ENCODE measurements around the gene ASIC4. TPM values are rescaled to one million over a fixed set of nuclear protein-coding genes. Genes with fewer than 3 reads are reported as not detected.

The ASIC4 gene
- total RNA-seq, 2 experiments from 2014 or later, result 0.73 to 0.74 TPM

DNA sequence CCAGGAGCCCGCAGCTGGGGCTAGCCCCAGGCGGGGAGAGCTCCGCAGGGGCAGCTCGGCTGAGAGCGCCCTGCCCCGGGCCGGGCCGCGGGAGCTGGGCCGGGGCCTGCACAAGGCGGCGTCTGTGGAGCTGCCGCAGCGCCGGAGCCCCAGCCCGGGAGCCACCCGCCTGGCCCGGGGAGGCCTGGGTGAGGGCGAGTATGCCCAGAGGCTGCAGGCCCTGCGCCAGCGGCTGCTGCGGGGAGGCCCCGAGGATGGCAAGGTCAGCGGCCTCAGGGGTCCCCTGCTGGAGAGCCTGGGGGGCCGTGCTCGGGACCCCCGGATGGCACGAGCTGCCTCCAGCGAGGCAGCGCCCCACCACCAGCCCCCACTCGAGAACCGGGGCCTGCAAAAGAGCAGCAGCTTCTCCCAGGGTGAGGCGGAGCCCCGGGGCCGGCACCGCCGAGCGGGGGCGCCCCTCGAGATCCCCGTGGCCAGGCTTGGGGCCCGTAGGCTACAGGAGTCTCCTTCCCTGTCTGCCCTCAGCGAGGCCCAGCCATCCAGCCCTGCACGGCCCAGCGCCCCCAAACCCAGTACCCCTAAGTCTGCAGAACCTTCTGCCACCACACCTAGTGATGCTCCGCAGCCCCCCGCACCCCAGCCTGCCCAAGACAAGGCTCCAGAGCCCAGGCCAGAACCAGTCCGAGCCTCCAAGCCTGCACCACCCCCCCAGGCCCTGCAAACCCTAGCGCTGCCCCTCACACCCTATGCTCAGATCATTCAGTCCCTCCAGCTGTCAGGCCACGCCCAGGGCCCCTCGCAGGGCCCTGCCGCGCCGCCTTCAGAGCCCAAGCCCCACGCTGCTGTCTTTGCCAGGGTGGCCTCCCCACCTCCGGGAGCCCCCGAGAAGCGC is 30.6 kb upstream of the ASIC4 start:
- H4K20me1 ChIP-seq (ENCODE audit: insufficient read depth, low read length), result no peaks in the 10 kb centered on the region; the same call in 1 of the 2 replicates
- no peak overlapping the region for H3K4me3 ChIP-seq (ENCODE audit: low read depth, low read length, poor library complexity, severe bottlenecking)
- H2AFZ ChIP-seq (ENCODE audit: low read length), result no peak overlapping the region
- H3K79me2 ChIP-seq (ENCODE audit: insufficient read depth, low read depth, low read length), result no peaks in the 10 kb centered on the region
- CTCF ChIA-PET (ENCODE audit: unreplicated experiment), result no interaction called here
- POLR2A ChIA-PET, result no interaction called here
- intact Hi-C loops (cut with micrococcal nuclease; ENCODE audit: unreplicated experiment), result no loop called here
- H3K4me2 ChIP-seq (ENCODE audit: low read length), result no peak overlapping the region
- no peaks in the 10 kb centered on the region for H3K9me3 ChIP-seq (ENCODE audit: low read length)
- H3K4me1 ChIP-seq (ENCODE audit: insufficient read depth, low read length, poor library complexity, severe bottlenecking), result no peaks in the 10 kb centered on the region
- no TSS peak for BruUV-seq (replicated peaks)
- TF ChIP-seq, protein P1, sequence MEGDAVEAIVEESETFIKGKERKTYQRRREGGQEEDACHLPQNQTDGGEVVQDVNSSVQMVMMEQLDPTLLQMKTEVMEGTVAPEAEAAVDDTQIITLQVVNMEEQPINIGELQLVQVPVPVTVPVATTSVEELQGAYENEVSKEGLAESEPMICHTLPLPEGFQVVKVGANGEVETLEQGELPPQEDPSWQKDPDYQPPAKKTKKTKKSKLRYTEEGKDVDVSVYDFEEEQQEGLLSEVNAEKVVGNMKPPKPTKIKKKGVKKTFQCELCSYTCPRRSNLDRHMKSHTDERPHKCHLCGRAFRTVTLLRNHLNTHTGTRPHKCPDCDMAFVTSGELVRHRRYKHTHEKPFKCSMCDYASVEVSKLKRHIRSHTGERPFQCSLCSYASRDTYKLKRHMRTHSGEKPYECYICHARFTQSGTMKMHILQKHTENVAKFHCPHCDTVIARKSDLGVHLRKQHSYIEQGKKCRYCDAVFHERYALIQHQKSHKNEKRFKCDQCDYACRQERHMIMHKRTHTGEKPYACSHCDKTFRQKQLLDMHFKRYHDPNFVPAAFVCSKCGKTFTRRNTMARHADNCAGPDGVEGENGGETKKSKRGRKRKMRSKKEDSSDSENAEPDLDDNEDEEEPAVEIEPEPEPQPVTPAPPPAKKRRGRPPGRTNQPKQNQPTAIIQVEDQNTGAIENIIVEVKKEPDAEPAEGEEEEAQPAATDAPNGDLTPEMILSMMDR (conservative IDR thresholded peaks at IDR 0.05; ENCODE audit: low read length), result no peak
- no peak for TF ChIP-seq EZH2phosphoT487 (IDR thresholded peaks at IDR 0.05; ENCODE audit: borderline replicate concordance, low read depth, low read length)
- DNase-seq (ENCODE audit: low spot score), result no peak
- no peak overlapping the region for H3K27ac ChIP-seq (ENCODE audit: low read depth, low read length, poor library complexity, severe bottlenecking)
- H3K36me3 ChIP-seq (ENCODE audit: insufficient read depth, low read length), result no peaks in the 10 kb centered on the region
- no peaks in the 10 kb centered on the region for H3K9me2 ChIP-seq (ENCODE audit: insufficient read depth, low read length)

GRCh38 chr2:219484343-219485200 is 29.7 kb upstream of the ASIC4 start:
- Histone ChIP-seq H3K79me2 (ENCODE audit: insufficient read depth, low read depth, low read length) (no peaks in the 10 kb centered on the region), H4K20me1 (ENCODE audit: insufficient read depth, low read length) (no peaks in the 10 kb centered on the region), H3K36me3 (ENCODE audit: insufficient read depth, low read length) (no peaks in the 10 kb centered on the region), H3K4me1 (ENCODE audit: insufficient read depth, low read length, poor library complexity, severe bottlenecking) (no peaks in the 10 kb centered on the region), H3K27ac (ENCODE audit: low read depth, low read length, poor library complexity, severe bottlenecking) (no peak overlapping the region), H3K9me3 (ENCODE audit: low read length) (no peaks in the 10 kb centered on the region), H3K4me2 (ENCODE audit: low read length) (no peak overlapping the region), H2AFZ (ENCODE audit: low read length) (no peak overlapping the region), H3K9me2 (ENCODE audit: insufficient read depth, low read length) (no peaks in the 10 kb centered on the region), H3K4me3 (ENCODE audit: low read depth, low read length, poor library complexity, severe bottlenecking) (no peak overlapping the region)
- ChIA-PET CTCF (ENCODE audit: unreplicated experiment) (interaction anchor here (0.6 kb wide), 1 partner anchor 32 kb away, joined by 17 read pairs; no protein-coding TSS in a partner anchor), POLR2A (no interaction called here)
- intact Hi-C loops (cut with micrococcal nuclease; ENCODE audit: unreplicated experiment), result no loop called here
- TF ChIP-seq, protein P1 (conservative IDR thresholded peaks at IDR 0.05; ENCODE audit: low read length), result no peak
- no peak for TF ChIP-seq EZH2phosphoT487 (IDR thresholded peaks at IDR 0.05; ENCODE audit: borderline replicate concordance, low read depth, low read length)
- no peak for DNase-seq (ENCODE audit: low spot score)
- no TSS peak for BruUV-seq (replicated peaks)

All from OCI-LY7 (cell line).